ENCODE results near the gene CTNNA2. TPM values are rescaled to one million over a fixed set of nuclear protein-coding genes. Genes with fewer than 3 reads are reported as not detected.

Gene CTNNA2
- total RNA-seq, 2 donors from 2014 or later = 0.17 to 0.88 TPM

GRCh38 chr2:80392441-80392840 lies 879.6 kb downstream of the CTNNA2 start:
- no peaks in the 10 kb centered on the region for H3K4me1 ChIP-seq
- intact Hi-C loops (cut with DNase I) = no loop called here
- H3K27ac ChIP-seq = no peak overlapping the region
- no peak for DNase-seq
- no peak for TF ChIP-seq CTCF (IDR thresholded peaks at IDR 0.05)
- no peaks in the 10 kb centered on the region for H3K27me3 ChIP-seq
- H3K4me3 ChIP-seq = no peak overlapping the region
- H3K36me3 ChIP-seq = no peaks in the 10 kb centered on the region
- H3K9me3 ChIP-seq = no peaks in the 10 kb centered on the region
- no peak overlapping the region for H3K9ac ChIP-seq (ENCODE audit: low read depth in 2 of 2, low read length in 2 of 2)

DNA sequence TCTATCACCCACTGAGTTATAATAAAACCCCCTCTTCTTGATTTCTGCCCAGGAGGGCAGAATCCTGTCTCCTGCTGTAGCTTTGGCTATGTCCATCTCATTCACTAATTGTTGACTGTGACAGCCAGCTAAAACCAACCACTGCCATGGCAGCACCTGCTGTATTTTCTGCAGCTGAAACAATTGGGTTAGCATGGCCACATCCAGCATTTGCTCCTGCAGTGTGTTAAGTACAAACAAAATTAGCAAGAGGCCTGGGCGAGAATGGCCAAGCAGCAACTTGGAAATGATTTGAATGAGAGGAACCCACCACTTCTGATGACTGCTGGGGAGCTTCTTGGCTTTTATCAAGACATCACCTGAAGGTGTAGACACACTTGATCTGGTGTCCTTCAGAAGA lies 881.1 kb downstream of the CTNNA2 start:
- Histone ChIP-seq H3K36me3 (no peaks in the 10 kb centered on the region), H3K4me3 (no peak overlapping the region), H3K4me1 (no peaks in the 10 kb centered on the region), H3K9ac (ENCODE audit: low read depth in 2 of 2, low read length in 2 of 2) (no peak overlapping the region), H3K27me3 (no peaks in the 10 kb centered on the region), H3K27ac (no peak overlapping the region), H3K9me3 (no peaks in the 10 kb centered on the region)
- DNase-seq = no peak
- intact Hi-C loops (cut with DNase I) = no loop called here
- TF ChIP-seq CTCF (IDR thresholded peaks at IDR 0.05) = no peak

- DNase-seq = no peak
- intact Hi-C loops (cut with DNase I) = no loop called here
- no peak for TF ChIP-seq CTCF (IDR thresholded peaks at IDR 0.05)
Measured at GRCh38 chr2:80395251-80395650, 882.4 kb downstream of the CTNNA2 start.

GRCh38 chr2:80396276-80396675 lies 883.4 kb downstream of the CTNNA2 start:
- H3K27ac ChIP-seq = no peak overlapping the region
- intact Hi-C loops (cut with DNase I) = no loop called here
- no peak for TF ChIP-seq CTCF (IDR thresholded peaks at IDR 0.05)
- H3K36me3 ChIP-seq = no peaks in the 10 kb centered on the region
- H3K27me3 ChIP-seq = no peaks in the 10 kb centered on the region
- H3K9me3 ChIP-seq = no peaks in the 10 kb centered on the region
- no peak for DNase-seq
- no peak overlapping the region for H3K4me3 ChIP-seq
- H3K9ac ChIP-seq (ENCODE audit: low read depth in 2 of 2, low read length in 2 of 2) = no peak overlapping the region
- H3K4me1 ChIP-seq = no peaks in the 10 kb centered on the region

More at GRCh38 chr2:80395251-80395650, 882.4 kb downstream of the CTNNA2 start:
- Histone ChIP-seq H3K27ac (no peak overlapping the region), H3K4me1 (no peaks in the 10 kb centered on the region), H3K9ac (ENCODE audit: low read depth in 2 of 2, low read length in 2 of 2) (no peak overlapping the region), H3K27me3 (no peaks in the 10 kb centered on the region), H3K9me3 (no peaks in the 10 kb centered on the region), H3K36me3 (no peaks in the 10 kb centered on the region), H3K4me3 (no peak overlapping the region)

GRCh38 chr2:80403081-80403480 lies 890.2 kb downstream of the CTNNA2 start:
- H3K9me3 ChIP-seq = no peaks in the 10 kb centered on the region
- H3K4me3 ChIP-seq = no peak overlapping the region
- H3K27me3 ChIP-seq = no peaks in the 10 kb centered on the region
- no peak for TF ChIP-seq CTCF (IDR thresholded peaks at IDR 0.05)
- H3K9ac ChIP-seq (ENCODE audit: low read depth in 2 of 2, low read length in 2 of 2) = no peak overlapping the region
- H3K4me1 ChIP-seq = no peaks in the 10 kb centered on the region
- intact Hi-C loops (cut with DNase I) = no loop called here
- no peak overlapping the region for H3K27ac ChIP-seq
- DNase-seq = no peak
- no peaks in the 10 kb centered on the region for H3K36me3 ChIP-seq

DNA sequence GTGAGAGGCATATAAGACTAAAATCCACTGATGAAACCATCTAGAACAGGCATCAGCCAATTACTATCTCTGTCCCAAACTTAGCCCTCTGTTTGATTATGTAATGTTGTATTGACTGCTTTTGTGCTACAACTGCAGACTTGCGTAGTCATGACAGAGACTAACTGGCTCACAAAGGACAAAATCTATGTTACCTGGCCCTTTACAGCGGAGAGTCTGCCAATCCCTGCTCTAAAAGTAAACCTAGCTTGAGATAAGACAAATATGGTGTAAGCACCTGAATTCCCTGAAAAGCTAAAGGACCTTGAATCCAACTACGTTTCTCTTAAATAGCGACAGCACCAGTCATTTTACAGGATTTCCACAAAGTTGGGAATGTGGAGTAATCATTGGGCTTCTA lies 894.5 kb downstream of the CTNNA2 start:
- no peak for TF ChIP-seq CTCF (IDR thresholded peaks at IDR 0.05)
- intact Hi-C loops (cut with DNase I) = no loop called here
- Histone ChIP-seq H3K27me3 (no peaks in the 10 kb centered on the region), H3K36me3 (no peaks in the 10 kb centered on the region), H3K9ac (ENCODE audit: low read depth in 2 of 2, low read length in 2 of 2) (no peak overlapping the region), H3K27ac (no peak overlapping the region), H3K4me1 (no peaks in the 10 kb centered on the region), H3K9me3 (no peaks in the 10 kb centered on the region), H3K4me3 (no peak overlapping the region)
- no peak for DNase-seq

All from colonic mucosa (tissue), 4 donors.